ENCODE data around the gene DPP7.

Gene DPP7

GRCh38 chr9:137115394-137116026, 977 bp upstream of the DPP7 start:
- Histone ChIP-seq H3K27ac (ENCODE audit: low read length) (no peak overlapping the region), H2AFZ (ENCODE audit: low read length) (peak overlapping the region; percentile 69; the same call in 1 of the 2 replicates), H3K27me3 (replicated peaks; ENCODE audit: insufficient read depth, low read length) (peaks cover 15% of the 10 kb centered on the region), H3K79me2 (ENCODE audit: low read length) (no peaks in the 10 kb centered on the region), H3K9me3 (replicated peaks; ENCODE audit: insufficient read depth, low read length) (no peaks in the 10 kb centered on the region), H3K4me1 (ENCODE audit: low read length) (peaks cover 4% of the 10 kb centered on the region; the same call in 1 of the 2 replicates), H3K36me3 (replicated peaks; ENCODE audit: insufficient read depth, low read length) (no peaks in the 10 kb centered on the region), H3K9ac (ENCODE audit: low read length) (no peak overlapping the region), H4K20me1 (ENCODE audit: insufficient read depth, low read length) (no peaks in the 10 kb centered on the region), H3K4me3 (ENCODE audit: low read length) (no peak overlapping the region), H3K4me2 (ENCODE audit: low read depth, low read length) (peak overlapping the region; percentile 95), H3F3A (ENCODE audit: insufficient read depth, low read length) (no peaks in the 10 kb centered on the region), H3K9me2 (replicated peaks; ENCODE audit: insufficient read depth, low read length) (no peaks in the 10 kb centered on the region)
- DNase-seq: no peak
- no peak for TF ChIP-seq EZH2 (optimal IDR thresholded peaks at IDR 0.05; ENCODE audit: low read depth, low read length)
- TF ChIP-seq CTCF (IDR thresholded peaks at IDR 0.05; ENCODE audit: low read length): no peak
- TF ChIP-seq EZH2phosphoT487 (IDR thresholded peaks at IDR 0.05; ENCODE audit: low read length): no peak

GRCh38 chr9:137114220-137114612, 317 bp downstream of the DPP7 start:
- Histone ChIP-seq H2AFZ (ENCODE audit: low read length) (peak overlapping the region; percentile 72), H3K79me2 (ENCODE audit: low read length) (no peaks in the 10 kb centered on the region), H3K4me2 (ENCODE audit: low read depth, low read length) (peak overlapping the region; percentile 95), H3K9me3 (replicated peaks; ENCODE audit: insufficient read depth, low read length) (no peaks in the 10 kb centered on the region), H4K20me1 (ENCODE audit: insufficient read depth, low read length) (no peaks in the 10 kb centered on the region), H3F3A (ENCODE audit: insufficient read depth, low read length) (no peaks in the 10 kb centered on the region), H3K4me3 (ENCODE audit: low read length) (peak overlapping the region; percentile 61), H3K27me3 (replicated peaks; ENCODE audit: insufficient read depth, low read length) (peaks cover 15% of the 10 kb centered on the region), H3K36me3 (replicated peaks; ENCODE audit: insufficient read depth, low read length) (no peaks in the 10 kb centered on the region), H3K9ac (ENCODE audit: low read length) (peak overlapping the region; percentile 62; the same call in 1 of the 2 replicates), H3K4me1 (ENCODE audit: low read length) (peaks cover 2% of the 10 kb centered on the region; the same call in 1 of the 2 replicates), H3K27ac (ENCODE audit: low read length) (no peak overlapping the region), H3K9me2 (replicated peaks; ENCODE audit: insufficient read depth, low read length) (no peaks in the 10 kb centered on the region)
- no peak for DNase-seq
- no peak for TF ChIP-seq CTCF (IDR thresholded peaks at IDR 0.05; ENCODE audit: low read length)
- no peak for TF ChIP-seq EZH2 (optimal IDR thresholded peaks at IDR 0.05; ENCODE audit: low read depth, low read length)
- TF ChIP-seq EZH2phosphoT487 (IDR thresholded peaks at IDR 0.05; ENCODE audit: low read length): no peak

GRCh38 chr9:137113385-137114159, 961 bp downstream of the DPP7 start:
- no peaks in the 10 kb centered on the region for H3K4me1 ChIP-seq (ENCODE audit: low read length)
- no peak overlapping the region for H3K9ac ChIP-seq (ENCODE audit: low read length)
- H3K4me2 ChIP-seq (ENCODE audit: low read depth, low read length): no peak overlapping the region
- no peaks in the 10 kb centered on the region for H3K9me2 ChIP-seq (replicated peaks; ENCODE audit: insufficient read depth, low read length)
- no peaks in the 10 kb centered on the region for H3K79me2 ChIP-seq (ENCODE audit: low read length)
- no peaks in the 10 kb centered on the region for H3F3A ChIP-seq (ENCODE audit: insufficient read depth, low read length)
- H3K9me3 ChIP-seq (replicated peaks; ENCODE audit: insufficient read depth, low read length): no peaks in the 10 kb centered on the region
- TF ChIP-seq CTCF (IDR thresholded peaks at IDR 0.05; ENCODE audit: low read length) (no peak), EZH2 (optimal IDR thresholded peaks at IDR 0.05; ENCODE audit: low read depth, low read length) (no peak), EZH2phosphoT487 (IDR thresholded peaks at IDR 0.05; ENCODE audit: low read length) (no peak)
- no peaks in the 10 kb centered on the region for H3K36me3 ChIP-seq (replicated peaks; ENCODE audit: insufficient read depth, low read length)
- no peaks in the 10 kb centered on the region for H4K20me1 ChIP-seq (ENCODE audit: insufficient read depth, low read length)
- DNase-seq: no peak
- H3K4me3 ChIP-seq (ENCODE audit: low read length): no peak overlapping the region
- no peak overlapping the region for H3K27ac ChIP-seq (ENCODE audit: low read length)
- no peak overlapping the region for H2AFZ ChIP-seq (ENCODE audit: low read length)
- H3K27me3 ChIP-seq (replicated peaks; ENCODE audit: insufficient read depth, low read length): peaks cover 15% of the 10 kb centered on the region

Data from MM.1S (cell line).